Measurements from ENCODE around the gene GPNMB.
"Not testable (repeated sequence)": the region's sequence is repeated elsewhere in the genome, so short reads cannot be mapped to it uniquely, and the experiment has no call there.

Gene GPNMB

DNA sequence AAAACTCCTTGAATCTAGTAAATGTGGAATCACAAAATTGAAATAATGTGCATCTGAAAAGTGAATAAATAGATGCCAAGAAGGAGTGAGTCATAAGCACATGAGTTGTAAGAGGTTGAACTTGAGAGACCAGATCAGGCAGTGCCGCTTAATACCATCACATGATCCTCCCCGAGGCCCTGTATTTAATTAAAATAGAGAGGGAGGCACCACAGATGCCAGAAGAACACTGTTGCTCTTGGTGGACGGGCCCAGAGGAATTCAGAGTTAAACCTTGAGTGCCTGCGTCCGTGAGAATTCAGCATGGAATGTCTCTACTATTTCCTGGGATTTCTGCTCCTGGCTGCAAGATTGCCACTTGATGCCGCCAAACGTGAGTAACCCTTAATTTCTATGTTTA, at the start of gene GPNMB:
GPNMB (plus strand) TSS at position 221 of the 400 bp plus-strand sequence; CDS start at position 304, 83 bp downstream.
- DNase-seq (ENCODE audit: low read depth, low spot score) = no peak

DNA sequence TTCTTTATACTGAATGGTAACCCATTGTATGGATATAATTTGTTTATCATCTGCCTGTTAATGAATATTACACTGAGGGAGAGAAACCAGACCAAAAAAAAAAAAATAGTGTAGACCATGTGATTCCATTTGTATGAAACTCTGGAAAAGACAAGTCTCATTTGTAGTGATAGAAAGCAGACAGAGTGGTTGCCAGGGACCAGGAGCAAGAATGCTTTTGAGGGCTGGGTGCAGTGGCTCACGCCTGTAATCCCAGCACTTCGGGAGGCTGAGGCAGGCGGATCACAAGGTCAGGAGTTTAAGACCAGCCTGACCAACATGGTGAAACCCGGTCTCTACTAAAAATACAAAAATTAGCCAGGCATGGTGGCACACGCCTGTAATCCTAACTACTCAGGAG, 48.8 kb upstream of the GPNMB start:
- DNase-seq (ENCODE audit: low read depth, low spot score) = not testable (repeated sequence)

DNA sequence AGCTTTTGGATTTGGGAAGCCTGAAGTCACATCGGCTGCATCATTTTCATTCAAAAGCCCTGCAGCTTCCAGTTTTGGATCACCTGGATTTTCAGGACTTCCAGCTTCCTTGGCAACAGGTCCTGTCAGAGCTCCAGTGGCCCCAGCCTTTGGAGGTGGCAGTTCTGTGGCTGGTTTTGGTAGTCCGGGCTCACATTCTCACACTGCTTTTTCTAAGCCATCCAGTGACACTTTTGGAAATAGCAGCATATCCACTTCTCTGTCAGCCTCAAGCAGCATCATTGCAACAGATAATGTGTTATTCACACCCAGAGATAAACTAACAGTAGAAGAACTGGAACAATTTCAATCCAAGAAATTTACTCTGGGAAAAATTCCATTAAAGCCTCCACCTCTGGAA, 46.2 kb upstream of the GPNMB start:
- no peak for DNase-seq (ENCODE audit: low read depth, low spot score)

DNA sequence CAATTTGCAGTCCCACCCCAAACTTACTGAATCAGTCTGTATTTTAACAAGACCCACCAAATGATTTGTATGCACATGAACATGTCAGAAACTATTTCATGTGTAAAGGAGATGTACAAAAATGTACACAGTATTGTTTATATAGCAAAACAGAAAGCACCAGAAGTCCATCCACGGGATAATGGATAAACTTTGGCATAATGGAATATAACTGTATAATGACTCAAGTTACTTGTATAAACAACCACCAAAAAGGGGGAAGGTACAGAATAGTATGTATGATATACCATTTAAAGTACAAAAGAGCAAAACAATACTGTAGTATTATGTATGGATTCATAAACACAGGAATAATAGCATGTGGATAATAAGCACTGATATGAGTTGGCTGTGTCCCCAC, 42.3 kb upstream of the GPNMB start:
- DNase-seq (ENCODE audit: low read depth, low spot score) = no peak

GRCh38 chr7:23205577-23205908, 41.0 kb upstream of the GPNMB start:
- DNase-seq (ENCODE audit: low read depth, low spot score) = no peak

DNA sequence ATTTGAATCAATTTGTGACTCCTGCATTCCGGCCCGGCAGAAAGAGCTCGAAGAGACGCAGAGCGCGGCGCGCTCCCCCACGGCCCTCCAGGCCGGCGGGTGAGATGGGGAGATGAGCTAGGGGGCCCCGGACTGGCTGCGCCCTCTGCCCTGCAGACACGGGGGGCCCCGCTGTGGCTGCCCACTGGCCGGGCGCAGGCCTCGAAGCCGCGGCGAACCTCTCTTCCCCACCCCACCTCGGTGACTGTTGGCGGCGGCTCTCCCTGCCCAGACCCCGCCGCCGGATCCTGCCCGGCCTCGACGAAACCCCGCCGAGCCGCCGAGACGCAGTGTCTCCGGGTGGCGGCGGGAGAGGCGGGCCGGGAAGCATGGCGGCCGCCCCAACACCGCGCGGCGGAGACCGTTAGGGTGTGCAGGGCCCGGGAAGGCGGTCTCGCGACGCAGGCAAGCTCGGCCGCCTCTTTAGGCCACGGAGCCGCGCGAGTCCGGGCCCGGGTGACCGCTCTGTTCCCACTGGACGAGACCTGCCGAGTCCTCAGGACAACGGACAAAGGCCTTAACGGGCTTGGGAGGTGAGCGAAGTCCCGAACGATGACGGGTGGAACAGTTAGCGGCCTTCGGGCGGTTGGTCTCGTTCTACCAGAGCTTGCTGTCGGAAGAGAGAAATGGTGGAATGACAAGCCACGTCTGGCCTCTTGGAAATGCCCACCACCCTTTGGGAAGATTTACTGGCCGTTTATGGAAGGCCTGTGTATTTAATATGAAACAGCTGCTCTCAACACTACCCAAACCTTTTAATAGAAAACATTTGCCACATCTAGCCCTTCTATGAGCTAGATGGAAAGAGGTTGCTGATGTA, 40.4 kb upstream of the GPNMB start:
- no peak for DNase-seq (ENCODE audit: low read depth, low spot score)

DNA sequence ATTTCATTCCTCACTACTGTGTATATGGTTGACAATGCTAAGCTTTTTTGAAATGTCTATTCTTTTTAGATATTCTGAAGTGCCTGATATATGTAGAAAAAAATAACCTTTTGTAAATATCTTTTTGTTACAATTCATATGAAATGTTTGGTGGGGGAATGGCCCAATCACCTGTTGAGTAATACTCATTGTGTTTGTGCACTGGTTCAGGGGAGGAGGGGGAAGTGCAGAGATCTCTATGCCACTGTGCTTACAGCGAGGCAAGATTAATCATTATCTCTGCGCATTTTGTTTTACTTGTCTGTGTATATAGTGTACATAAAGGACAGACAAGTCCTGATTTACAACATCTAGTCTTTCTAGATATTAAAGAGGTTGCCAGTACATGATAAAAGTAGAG, 39.6 kb upstream of the GPNMB start:
- no peak for DNase-seq (ENCODE audit: low read depth, low spot score)

GRCh38 chr7:23207884-23208283, 38.7 kb upstream of the GPNMB start:
- DNase-seq (ENCODE audit: low read depth, low spot score) = no peak

GRCh38 chr7:23208316-23208715, 38.3 kb upstream of the GPNMB start:
- DNase-seq (ENCODE audit: low read depth, low spot score) = no peak

GRCh38 chr7:23210506-23210905, 36.1 kb upstream of the GPNMB start:
- DNase-seq (ENCODE audit: low read depth, low spot score) = no peak

- DNase-seq (ENCODE audit: low read depth, low spot score) = no peak
Observed at GRCh38 chr7:23211589-23211988, 35.0 kb upstream of the GPNMB start.

DNA sequence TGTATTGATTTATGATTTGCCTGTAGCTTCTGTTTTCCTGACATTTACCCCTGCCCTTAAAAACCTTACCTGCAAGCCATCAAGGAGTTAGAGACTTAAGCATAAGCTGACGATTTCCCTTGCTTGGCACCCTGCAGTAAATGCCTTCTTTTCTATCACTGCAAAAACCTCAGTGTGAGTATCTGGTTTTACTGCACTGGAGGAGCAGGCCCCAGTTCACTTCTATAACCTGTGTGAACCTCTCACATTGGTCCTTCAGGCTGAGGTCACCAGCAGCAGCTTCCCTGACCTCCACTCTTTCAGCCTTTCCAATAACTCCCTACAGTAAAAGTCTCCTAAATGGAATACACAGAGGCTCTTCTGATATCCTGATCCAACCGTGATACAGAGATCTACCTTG, 34.2 kb upstream of the GPNMB start:
- DNase-seq (ENCODE audit: low read depth, low spot score) = no peak

GRCh38 chr7:23212841-23213240, 33.7 kb upstream of the GPNMB start:
- no peak for DNase-seq (ENCODE audit: low read depth, low spot score)

DNA sequence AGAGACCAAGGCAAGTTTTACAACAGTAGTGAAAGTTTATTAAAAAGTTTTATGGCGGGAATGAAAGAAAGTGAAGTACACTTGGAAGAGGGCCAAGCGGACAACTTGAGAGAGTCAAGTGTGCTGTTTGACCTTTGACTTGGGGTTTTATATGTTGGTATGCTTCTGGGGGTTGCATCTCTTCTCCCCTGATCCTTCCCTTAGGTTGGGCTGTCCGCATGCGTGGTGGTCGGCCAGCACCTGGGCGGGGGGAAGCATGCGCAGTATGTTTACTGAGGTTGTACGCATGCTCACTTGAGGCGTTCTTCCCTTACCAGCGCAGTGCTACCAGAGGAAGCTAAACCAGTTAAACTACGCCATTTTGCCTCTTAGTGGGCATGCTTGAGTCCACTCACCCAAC, 32.8 kb upstream of the GPNMB start:
- no peak for DNase-seq (ENCODE audit: low read depth, low spot score)

DNA sequence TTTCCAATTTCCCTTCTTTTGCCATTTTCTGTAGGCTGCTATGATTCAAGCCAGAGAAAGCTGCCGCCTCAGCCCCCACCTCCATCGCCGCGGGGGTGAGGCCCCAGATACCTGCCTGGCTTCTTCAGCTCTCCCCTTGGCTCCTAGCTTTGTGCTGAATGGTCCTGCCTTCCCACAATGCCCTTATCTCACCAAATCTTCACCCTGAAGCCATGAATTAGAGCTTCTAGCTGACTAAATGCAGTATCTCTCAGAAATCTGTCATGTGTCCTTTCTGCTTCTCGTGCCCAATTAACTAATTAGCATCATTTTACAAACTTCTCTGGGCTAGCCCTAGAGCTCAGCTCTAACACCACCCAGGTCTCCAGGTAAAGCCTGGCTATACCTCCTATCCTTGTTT, 32.2 kb upstream of the GPNMB start:
- DNase-seq (ENCODE audit: low read depth, low spot score) = no peak

- no peak for DNase-seq (ENCODE audit: low read depth, low spot score)
Observed at GRCh38 chr7:23214938-23215337, 31.6 kb upstream of the GPNMB start.

DNA sequence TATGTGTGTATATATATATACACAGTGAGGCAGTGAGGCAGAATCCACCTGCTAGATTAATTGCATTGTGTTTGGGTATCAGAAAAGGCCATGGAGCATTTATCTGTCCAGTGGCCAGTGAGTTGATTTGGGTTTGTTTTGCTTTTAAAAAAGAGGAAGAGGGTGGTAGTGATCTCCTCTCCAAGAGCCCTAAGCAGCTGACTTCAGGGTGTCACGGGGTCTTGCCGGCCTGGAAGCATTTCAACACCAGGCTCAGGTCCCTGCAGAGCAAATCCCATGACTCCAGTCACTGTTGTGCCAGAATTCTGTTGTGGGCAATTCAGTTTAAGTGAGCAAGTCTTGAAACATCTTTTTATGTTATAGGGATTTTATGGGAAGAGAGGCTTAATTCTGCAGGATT, 30.6 kb upstream of the GPNMB start:
- DNase-seq (ENCODE audit: low read depth, low spot score) = no peak

- DNase-seq (ENCODE audit: low read depth, low spot score) = no peak
Observed at GRCh38 chr7:23218196-23218595, 28.4 kb upstream of the GPNMB start.

DNA sequence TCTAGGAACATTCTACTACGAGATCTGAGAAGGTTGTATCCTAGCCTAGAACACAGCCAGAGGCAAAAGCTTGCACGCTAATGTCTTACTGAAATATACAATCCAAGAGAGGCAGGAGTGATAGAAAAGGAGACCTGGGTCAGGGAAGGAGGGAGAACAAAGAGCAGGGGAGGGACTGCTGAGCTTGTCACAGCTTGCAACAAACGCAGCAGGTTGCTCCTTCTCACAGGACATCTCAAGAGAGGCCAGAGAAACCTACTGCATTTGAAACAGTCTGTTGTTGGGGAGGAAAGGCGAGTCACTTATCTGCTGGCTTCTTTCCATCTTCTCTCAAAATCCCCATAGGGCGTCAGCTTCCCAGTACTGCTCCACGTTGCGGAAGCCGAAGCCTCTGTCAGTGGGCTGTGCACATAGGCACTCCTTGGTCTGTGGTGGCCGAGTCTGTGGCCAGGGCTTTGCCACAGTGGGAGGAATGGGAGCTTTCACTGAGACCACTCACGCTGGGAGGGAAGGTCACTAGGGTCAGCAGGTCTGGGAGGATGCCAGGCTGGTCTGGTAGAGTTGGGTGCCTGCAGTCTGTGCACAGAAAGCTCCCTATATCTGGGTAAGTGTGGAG, 25.8 kb upstream of the GPNMB start:
- no peak for DNase-seq (ENCODE audit: low read depth, low spot score)

DNA sequence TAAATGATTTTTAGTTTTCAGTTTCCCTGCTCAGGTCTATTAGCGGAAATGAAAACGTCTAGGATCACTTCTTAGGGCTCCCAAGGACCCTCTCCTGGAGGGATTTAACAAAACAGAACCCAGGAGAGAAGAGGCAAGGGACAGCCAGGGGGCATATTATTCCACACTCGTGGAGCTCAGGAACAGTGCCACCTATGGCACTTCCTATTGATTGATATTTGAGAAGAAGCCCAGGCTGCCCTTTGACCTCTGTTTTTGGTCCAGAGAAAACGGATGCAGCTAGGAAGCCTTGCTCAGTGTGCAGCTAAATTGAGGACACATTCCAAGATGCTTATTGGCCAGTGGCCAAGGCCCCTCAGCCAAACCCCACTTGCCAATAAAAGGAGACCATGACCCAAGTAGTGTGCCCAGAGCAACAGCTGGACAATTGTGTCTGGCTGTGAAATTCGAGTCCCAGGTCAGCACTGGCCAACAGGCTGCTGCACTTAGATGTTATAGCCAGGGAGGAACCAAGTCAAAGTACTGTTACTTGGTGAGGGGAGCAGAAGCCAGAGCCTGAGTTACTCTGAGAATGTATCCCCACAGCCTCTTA, 24.0 kb upstream of the GPNMB start:
- DNase-seq (ENCODE audit: low read depth, low spot score) = no peak

- not testable (repeated sequence) for DNase-seq (ENCODE audit: low read depth, low spot score)
Observed at GRCh38 chr7:23224364-23224763, 22.2 kb upstream of the GPNMB start.

DNA sequence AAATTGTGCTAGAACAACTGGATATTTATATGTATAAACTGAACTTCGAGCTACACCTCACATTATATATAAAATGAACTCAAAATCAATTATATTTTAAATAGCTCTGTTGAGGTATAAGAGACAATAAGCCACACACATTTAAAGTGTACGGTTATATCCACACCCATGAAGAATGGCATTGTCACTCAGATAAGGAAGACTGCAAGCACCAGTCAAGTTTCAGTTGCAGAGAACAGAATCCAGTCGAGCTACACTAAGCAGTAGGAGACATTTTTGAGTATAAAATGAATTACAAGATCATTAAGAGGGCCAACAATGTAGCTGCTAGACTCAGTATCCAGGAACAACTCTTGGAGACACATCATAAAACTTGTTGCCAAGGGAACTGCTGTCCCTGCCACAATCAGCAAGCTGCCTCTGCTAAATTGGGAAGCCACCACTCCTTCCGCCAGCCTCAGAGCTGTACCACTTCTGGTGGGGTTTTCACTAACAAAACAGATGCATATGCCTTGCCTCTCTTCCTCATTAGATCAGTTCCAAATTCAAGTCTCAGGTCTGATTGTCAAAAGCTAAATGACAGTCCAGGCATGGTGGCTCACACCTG, 19.6 kb upstream of the GPNMB start:
- no peak for DNase-seq (ENCODE audit: low read depth, low spot score)

DNA sequence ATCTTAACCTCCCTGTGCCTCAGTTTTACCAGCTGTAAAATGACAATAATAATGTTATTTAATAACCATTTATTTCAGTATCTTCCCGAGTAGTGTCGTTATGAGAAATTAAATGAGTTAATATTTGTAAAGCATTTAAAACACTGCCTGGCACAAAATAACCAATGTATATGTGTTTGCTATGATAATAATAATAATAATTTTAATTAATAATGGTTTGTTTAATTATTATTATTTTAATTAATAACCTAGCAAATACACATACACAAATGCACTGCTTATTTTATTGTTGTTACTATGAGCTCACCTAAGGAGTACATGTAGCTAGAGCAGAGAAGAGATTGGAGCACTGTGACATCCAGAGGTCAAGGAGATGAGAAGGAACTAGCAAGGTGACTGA, 18.2 kb upstream of the GPNMB start:
- no peak for DNase-seq (ENCODE audit: low read depth, low spot score)

All from activated CD4-positive, CD25-positive, alpha-beta regulatory T cell treated with anti-CD3 and anti-CD28 coated beads, Interleukin-2, amount 50 U/mL, for 16 hours (primary cell).